Stomach (tissue), 9 donors: Measurements from ENCODE around the gene DENND4A. TPM values are rescaled to one million over a fixed set of nuclear protein-coding genes. Genes with fewer than 3 reads are reported as not detected.

Experiments used
- DNase-seq, 2 donors: peaks; one replicate each; pipeline versions ENCODE4 v3.0.0 to v3.0.0-alpha.2; 2013 to 2019
- H3K27ac ChIP-seq, 5 donors: fragments of 200-600 bp in 4 of 5; sonication (generic) in 4 of 5; one replicate each; pipeline ENCODE4 v1.5.1; 2013 to 2019; ENCODE audit warnings: mild to moderate bottlenecking in 1 of 5, moderate library complexity in 1 of 5
- H3K27me3 ChIP-seq, 3 donors: fragments of 200-600 bp; sonication (generic); one replicate each; pipeline ENCODE4 v1.5.1; 2017 to 2019; ENCODE audit warnings: mixed run types in 1 of 3
- H3K36me3 ChIP-seq, 4 donors: fragments of 200-600 bp; sonication (generic); 1 replicate in 3 of 4; 2 replicates in 1 of 4; pipeline ENCODE4 v1.5.1; 2016 to 2019
- H3K4me1 ChIP-seq, 4 donors: fragments of 200-600 bp; sonication (generic); one replicate each; pipeline ENCODE4 v1.5.1; 2016 to 2019
- H3K4me3 ChIP-seq, 4 donors: fragments of 200-600 bp; sonication (generic) in 3 of 4; one replicate each; pipeline ENCODE4 v1.5.1; 2016 to 2019; ENCODE audit warnings: mild to moderate bottlenecking in 1 of 4
- H3K9me3 ChIP-seq, 4 donors: fragments of 200-600 bp; sonication (generic); one replicate each; pipeline ENCODE4 v1.5.1; 2016 to 2019
- EP300 ChIP-seq: sonication (generic); formaldehyde crosslinking; IDR thresholded peaks from one replicate; pipeline ENCODE4 v1.6.1; 2017; ENCODE audit warnings: antibody characterized with exemption
- POLR2A ChIP-seq, 4 donors: fragments of 450-650 bp; IDR thresholded peaks; one replicate each; pipeline ENCODE4 v1.6.1; 2016; ENCODE audit warnings: antibody characterized with exemption in 4 of 4, control low read depth in 2 of 4, mild to moderate bottlenecking in 1 of 4, moderate library complexity in 1 of 4
- POLR2AphosphoS5 ChIP-seq, 3 donors: sonication (generic); formaldehyde crosslinking; IDR thresholded peaks; one replicate each; pipeline ENCODE4 v1.6.1; 2016; ENCODE audit warnings: antibody characterized with exemption in 3 of 3
- WGBS, 5 donors: extraction: QIAGEN DNeasy Blood & Tissue Kit in 3 of 5; methylation state at CpG; one replicate each; pipeline versions ENCODE4 v1.1.5 to v1.1.7; 2013 to 2018; 5-methylcytosine and 5-hydroxymethylcytosine counted together
- intact Hi-C: fragments of 100-400 bp; cut with DNase I; formaldehyde crosslinking; loops from one replicate; pipeline ENCODE4 v1.15.1; 2023; ENCODE audit warnings: low total_unique reads
- polyA plus RNA-seq, 3 donors: library from polyadenylated mRNA; stranded (reverse); fragments of 200-250 nt; gene quantifications; one replicate each; pipeline ENCODE4 v1.2.3, GENCODE V29; 2013
- small RNA-seq, 4 donors: library from RNA; depleted of rRNA; stranded (forward); fragments of <200 nt; gene quantifications; one replicate each; pipeline ENCODE3, GENCODE V24; 2016
- total RNA-seq, 5 donors: library from RNA; depleted of rRNA; stranded (reverse); fragments of >200 nt; gene quantifications; one replicate each; pipeline versions ENCODE4 v1.1.0 to v1.2.3, GENCODE V29; 2014 to 2016
- TF ChIP-seq, protein P1 (sequence below), 7 experiments: fragments of 450-650 bp in 4 of 7; fragments of 200-600 bp in 3 of 7; sonication (generic) in 3 of 7; IDR thresholded peaks; one replicate each; pipeline ENCODE4 v1.5.1; 2016 to 2019; ENCODE audit warnings: antibody characterized with exemption in 7 of 7, control low read depth in 2 of 7, mild to moderate bottlenecking in 1 of 7
- donor health status: healthy with polysubstance abuse.
- donor health status: Bipolar disorder and iron deficiency.
- donor health status: healthy.

DENND4A gene
- total and polyA plus RNA-seq, 8 donors: 5.0 to 60.6 (median 24.2) TPM

DNA sequence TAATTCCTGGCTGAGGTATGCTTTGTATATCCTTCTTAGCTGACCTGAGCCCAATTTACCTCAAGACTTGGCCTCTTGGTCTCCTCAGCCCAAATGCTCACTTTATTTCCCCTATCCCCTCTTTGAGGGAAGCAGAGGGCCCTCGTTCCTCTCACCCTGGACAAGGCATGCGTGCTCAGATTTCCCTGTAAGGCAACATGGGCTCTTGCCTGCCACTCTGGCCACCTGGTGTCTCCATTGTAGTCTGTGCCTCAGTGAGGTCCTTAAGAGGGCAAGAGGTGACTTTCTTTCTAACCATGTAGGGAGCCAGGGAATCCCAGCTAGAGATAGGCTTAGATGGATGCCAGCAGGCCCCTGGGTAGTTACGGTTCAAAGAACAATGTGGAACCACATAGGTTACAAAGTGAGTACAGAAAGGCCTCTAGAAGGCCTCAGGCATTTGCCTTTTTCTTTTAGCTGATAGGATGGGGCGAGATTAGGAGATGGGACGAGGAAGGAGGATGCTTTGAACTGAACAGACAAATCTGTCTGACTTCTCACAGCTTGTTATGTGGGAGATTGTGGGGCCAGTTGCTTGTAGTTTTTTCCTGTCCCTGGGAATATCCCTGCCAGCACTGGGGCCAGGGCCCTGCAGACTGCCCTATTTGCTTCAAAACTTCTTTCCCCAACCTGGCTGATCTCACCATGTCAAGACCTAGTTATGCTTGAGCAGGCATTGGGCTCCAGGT lies 180.0 kb downstream of the DENND4A start:
- Histone ChIP-seq H3K4me1 (peaks cover 14 to 49% (median 33%) of the 10 kb centered on the region in 4 donors), H3K27ac (peak overlapping the region; percentile 84 to 95 (median 92)), H3K36me3 (peaks cover 0 to 2% (median 2%) of the 10 kb centered on the region in 4 donors), H3K9me3 (no peaks in the 10 kb centered on the region), H3K4me3 (peak overlapping the region; percentile 72 to 96 (median 84)), H3K27me3 (no peaks in the 10 kb centered on the region)
- WGBS, 5 donors: 80 to 90% (median 86%) methylated on average over 5 of the region's 5 CpGs
- intact Hi-C loops: no loop called here
- TF ChIP-seq, protein P1, sequence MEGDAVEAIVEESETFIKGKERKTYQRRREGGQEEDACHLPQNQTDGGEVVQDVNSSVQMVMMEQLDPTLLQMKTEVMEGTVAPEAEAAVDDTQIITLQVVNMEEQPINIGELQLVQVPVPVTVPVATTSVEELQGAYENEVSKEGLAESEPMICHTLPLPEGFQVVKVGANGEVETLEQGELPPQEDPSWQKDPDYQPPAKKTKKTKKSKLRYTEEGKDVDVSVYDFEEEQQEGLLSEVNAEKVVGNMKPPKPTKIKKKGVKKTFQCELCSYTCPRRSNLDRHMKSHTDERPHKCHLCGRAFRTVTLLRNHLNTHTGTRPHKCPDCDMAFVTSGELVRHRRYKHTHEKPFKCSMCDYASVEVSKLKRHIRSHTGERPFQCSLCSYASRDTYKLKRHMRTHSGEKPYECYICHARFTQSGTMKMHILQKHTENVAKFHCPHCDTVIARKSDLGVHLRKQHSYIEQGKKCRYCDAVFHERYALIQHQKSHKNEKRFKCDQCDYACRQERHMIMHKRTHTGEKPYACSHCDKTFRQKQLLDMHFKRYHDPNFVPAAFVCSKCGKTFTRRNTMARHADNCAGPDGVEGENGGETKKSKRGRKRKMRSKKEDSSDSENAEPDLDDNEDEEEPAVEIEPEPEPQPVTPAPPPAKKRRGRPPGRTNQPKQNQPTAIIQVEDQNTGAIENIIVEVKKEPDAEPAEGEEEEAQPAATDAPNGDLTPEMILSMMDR (IDR thresholded peaks at IDR 0.05): no peak
- TF ChIP-seq POLR2A (IDR thresholded peaks at IDR 0.05) (no peak), EP300 (no peak), POLR2AphosphoS5 (IDR thresholded peaks at IDR 0.05) (no peak)
- peak in 1 of 2 donors; percentile 20 for DNase-seq

- Histone ChIP-seq H3K4me3 (peak within 1 kb of the TSS; percentile 72 to 96 (median 84)), H3K9me3 (no peaks in the 10 kb centered on the region), H3K27me3 (no peaks in the 10 kb centered on the region), H3K4me1 (peaks cover 14 to 49% (median 33%) of the 10 kb centered on the region in 4 donors), H3K36me3 (peaks cover 0 to 8% (median 5%) of the 10 kb centered on the region in 4 donors), H3K27ac (peak within 1 kb of the TSS; percentile 87 to 95 (median 92))
- intact Hi-C loops: no loop called here
- peak; percentile 99 for DNase-seq
- 0 to 1% (median 1%) methylated on average over 44 to 64 of the region's 64 CpGs for WGBS, 5 donors
- TF ChIP-seq POLR2A (IDR thresholded peaks at IDR 0.05) (peak in 1 of 4 donors; percentile 61), POLR2AphosphoS5 (IDR thresholded peaks at IDR 0.05) (peak; percentile 74 to 96 (median 88)), EP300 (no peak)
- TF ChIP-seq, protein P1 (IDR thresholded peaks at IDR 0.05): peak in 5 of 7 experiments; percentile 38 to 83 (median 65)
Observed at GRCh38 chr15:65610871-65611718, 181.0 kb downstream of the DENND4A start, which contains the start of gene INTS14. Gene INTS14, minus strand, starts transcription at chr15:65611131. Its CDS starts 3,751 bp downstream, at chr15:65607380.

Small RNAs within 50 kb of the gene (small RNA-seq; reads per million reads assigned to genes)
- gene MIR4511 (0 to 0.53 (median 0) reads per million in 4 donors), gene SNORD13E (0 reads per million in 4 donors)

Other genes with a start within 250 kb of the DENND4A start
- 10 to 100 TPM in 4 of 5 donors, 1 to 10 TPM in 1; 7.2 to 73.2 (median 42.0) TPM for gene INTS14, start 181.2 kb downstream of the DENND4A start, total RNA-seq
- gene INTS14, start 181.2 kb downstream of the DENND4A start, polyA plus RNA-seq: 10 to 100 TPM; 14.9 to 19.7 (median 15.8) TPM
- 10 to 100 TPM in 1 of 5 donors, 1 to 10 TPM in 3, not detected in 1; 1.3 to 18.5 (median 5.3) TPM for gene SLC24A1, start 170.4 kb downstream of the DENND4A start, total RNA-seq
- gene SLC24A1, start 170.4 kb downstream of the DENND4A start, polyA plus RNA-seq: 1 to 10 TPM; 3.4 to 6.4 (median 6.0) TPM
- gene RAB11A, start 77.2 kb upstream of the DENND4A start, total RNA-seq: 100 to 1,000 TPM; 133 to 267 (median 172) TPM
- 100 to 1,000 TPM; 129 to 360 (median 194) TPM for gene RAB11A, start 77.2 kb upstream of the DENND4A start, polyA plus RNA-seq